ENCODE measurements around the gene MYEOV.

Gene MYEOV

GRCh38 chr11:69293819-69294505 lies at the start of gene MYEOV:
TSS of gene MYEOV (plus strand) at chr11:69294155. CDS start at chr11:69295355, 1,200 bp downstream.
- peak in 1 of 2 donors; percentile 19 for DNase-seq (ENCODE audit: low read depth in 1 of 2, low spot score in 1 of 2)

- DNase-seq (ENCODE audit: low read depth in 1 of 2, low spot score in 1 of 2), result no peak
Measured at GRCh38 chr11:69244266-69244665, 49.7 kb upstream of the MYEOV start.

- DNase-seq (ENCODE audit: low read depth in 1 of 2, low spot score in 1 of 2), result no peak
Measured at GRCh38 chr11:69245041-69245440, 48.9 kb upstream of the MYEOV start.

GRCh38 chr11:69245491-69246345 lies 48.2 kb upstream of the MYEOV start:
- no peak for DNase-seq (ENCODE audit: low read depth in 1 of 2, low spot score in 1 of 2)

GRCh38 chr11:69249311-69250185 lies 44.4 kb upstream of the MYEOV start:
- no peak for DNase-seq (ENCODE audit: low read depth in 1 of 2, low spot score in 1 of 2)

GRCh38 chr11:69250186-69251056 lies 43.5 kb upstream of the MYEOV start:
- no peak for DNase-seq (ENCODE audit: low read depth in 1 of 2, low spot score in 1 of 2)

GRCh38 chr11:69251057-69251393 lies 42.9 kb upstream of the MYEOV start:
- no peak for DNase-seq (ENCODE audit: low read depth in 1 of 2, low spot score in 1 of 2)

GRCh38 chr11:69251639-69252489 lies 42.1 kb upstream of the MYEOV start:
- DNase-seq (ENCODE audit: low read depth in 1 of 2, low spot score in 1 of 2), result no peak

GRCh38 chr11:69252490-69252837 lies 41.5 kb upstream of the MYEOV start:
- DNase-seq (ENCODE audit: low read depth in 1 of 2, low spot score in 1 of 2), result no peak

GRCh38 chr11:69253028-69253427 lies 40.9 kb upstream of the MYEOV start:
- no peak for DNase-seq (ENCODE audit: low read depth in 1 of 2, low spot score in 1 of 2)

- DNase-seq (ENCODE audit: low read depth in 1 of 2, low spot score in 1 of 2), result no peak
Measured at GRCh38 chr11:69257134-69257533, 36.8 kb upstream of the MYEOV start.

GRCh38 chr11:69257838-69258658 lies 35.9 kb upstream of the MYEOV start:
- DNase-seq (ENCODE audit: low read depth in 1 of 2, low spot score in 1 of 2), result no peak

- DNase-seq (ENCODE audit: low read depth in 1 of 2, low spot score in 1 of 2), result no peak
Measured at GRCh38 chr11:69259096-69259495, 34.9 kb upstream of the MYEOV start.

- DNase-seq (ENCODE audit: low read depth in 1 of 2, low spot score in 1 of 2), result no peak
Measured at GRCh38 chr11:69260622-69261021, 33.3 kb upstream of the MYEOV start.

GRCh38 chr11:69261116-69261515 lies 32.8 kb upstream of the MYEOV start:
- DNase-seq (ENCODE audit: low read depth in 1 of 2, low spot score in 1 of 2), result no peak

GRCh38 chr11:69262918-69263735 lies 30.8 kb upstream of the MYEOV start:
- no peak for DNase-seq (ENCODE audit: low read depth in 1 of 2, low spot score in 1 of 2)

- DNase-seq (ENCODE audit: low read depth in 1 of 2, low spot score in 1 of 2), result no peak
Measured at GRCh38 chr11:69263736-69264052, 30.3 kb upstream of the MYEOV start.

- no peak for DNase-seq (ENCODE audit: low read depth in 1 of 2, low spot score in 1 of 2)
Measured at GRCh38 chr11:69264486-69264885, 29.5 kb upstream of the MYEOV start.

Measured in activated CD4-positive, alpha-beta T cell treated with anti-CD3 and anti-CD28 coated beads, Interleukin-2, amount 50 U/mL, for 24 hours (primary cell).